ENCODE data around the gene MYF6. TPM values are rescaled to one million over a fixed set of nuclear protein-coding genes. Genes with fewer than 3 reads are reported as not detected.

The MYF6 gene
- total and polyA plus RNA-seq, 7 donors: not detected

GRCh38 chr12:80702889-80703805, 4.3 kb upstream of the MYF6 start:
- Histone ChIP-seq H3K4me1 (peaks cover 0 to under 1% (median 0%) of the 10 kb centered on the region in 4 donors), H3K27ac (peak overlapping the region in 1 of 4 donors; percentile 73), H3K9me3 (no peaks in the 10 kb centered on the region), H3K27me3 (peaks cover 0 to 5% (median 0%) of the 10 kb centered on the region in 3 donors), H3K4me3 (no peak overlapping the region), H3K36me3 (no peaks in the 10 kb centered on the region)
- TF ChIP-seq POLR2AphosphoS5 (IDR thresholded peaks at IDR 0.05) (no peak), POLR2A (IDR thresholded peaks at IDR 0.05) (no peak), CTCF (IDR thresholded peaks at IDR 0.05) (no peak)
- intact Hi-C loops (cut with DNase I): no loop called here
- WGBS, 2 donors: 34 to 54% methylated on average over 12 of the region's 12 CpGs
- no peak for DNase-seq

- no peak overlapping the region for H3K4me3 ChIP-seq
- H3K4me1 ChIP-seq: peaks cover 0 to 8% (median 0%) of the 10 kb centered on the region in 4 donors
- 84 to 93% methylated on average over 2 of the region's 2 CpGs for WGBS, 2 donors
- no peaks in the 10 kb centered on the region for H3K36me3 ChIP-seq
- no peak for DNase-seq
- no peak overlapping the region for H3K27ac ChIP-seq
- intact Hi-C loops (cut with DNase I): no loop called here
- H3K27me3 ChIP-seq: peaks cover 0 to 17% (median 6%) of the 10 kb centered on the region in 3 donors
- H3K9me3 ChIP-seq: no peaks in the 10 kb centered on the region
- TF ChIP-seq POLR2AphosphoS5 (IDR thresholded peaks at IDR 0.05): no peak
- no peak for TF ChIP-seq POLR2A (IDR thresholded peaks at IDR 0.05)
- TF ChIP-seq EP300 (IDR thresholded peaks at IDR 0.05): no peak
- TF ChIP-seq CTCF (IDR thresholded peaks at IDR 0.05): no peak
These were observed 3.0 kb upstream of the MYF6 start for GRCh38 chr12:80704420-80704819.

DNA sequence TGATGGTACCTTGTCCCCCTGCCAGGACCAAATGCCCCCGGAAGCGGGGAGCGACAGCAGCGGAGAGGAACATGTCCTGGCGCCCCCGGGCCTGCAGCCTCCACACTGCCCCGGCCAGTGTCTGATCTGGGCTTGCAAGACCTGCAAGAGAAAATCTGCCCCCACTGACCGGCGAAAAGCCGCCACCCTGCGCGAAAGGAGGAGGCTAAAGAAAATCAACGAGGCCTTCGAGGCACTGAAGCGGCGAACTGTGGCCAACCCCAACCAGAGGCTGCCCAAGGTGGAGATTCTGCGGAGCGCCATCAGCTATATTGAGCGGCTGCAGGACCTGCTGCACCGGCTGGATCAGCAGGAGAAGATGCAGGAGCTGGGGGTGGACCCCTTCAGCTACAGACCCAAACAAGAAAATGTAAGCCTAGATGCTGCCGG, 410 bp downstream of the MYF6 start:
- no peaks in the 10 kb centered on the region for H3K36me3 ChIP-seq
- H3K9me3 ChIP-seq: no peaks in the 10 kb centered on the region
- DNase-seq: peak; percentile 59
- 26 to 44% methylated on average over 21 of the region's 21 CpGs for WGBS, 2 donors
- no peak overlapping the region for H3K27ac ChIP-seq
- H3K4me1 ChIP-seq: peaks cover 0 to 8% (median 0%) of the 10 kb centered on the region in 4 donors
- TF ChIP-seq POLR2A (IDR thresholded peaks at IDR 0.05) (no peak), CTCF (IDR thresholded peaks at IDR 0.05) (no peak), POLR2AphosphoS5 (IDR thresholded peaks at IDR 0.05) (no peak), EP300 (IDR thresholded peaks at IDR 0.05) (no peak)
- no peak overlapping the region for H3K4me3 ChIP-seq
- peaks cover 0 to 40% (median 18%) of the 10 kb centered on the region in 3 donors for H3K27me3 ChIP-seq
- intact Hi-C loops (cut with DNase I): no loop called here

- H3K4me3 ChIP-seq: peak overlapping the region in 1 of 4 donors; percentile 15
- peaks cover 0 to 46% (median 18%) of the 10 kb centered on the region in 3 donors for H3K27me3 ChIP-seq
- H3K36me3 ChIP-seq: no peaks in the 10 kb centered on the region
- H3K27ac ChIP-seq: no peak overlapping the region
- no peaks in the 10 kb centered on the region for H3K9me3 ChIP-seq
- peaks cover 0 to 8% (median 0%) of the 10 kb centered on the region in 4 donors for H3K4me1 ChIP-seq
- TF ChIP-seq CTCF (IDR thresholded peaks at IDR 0.05): no peak
- no peak for TF ChIP-seq POLR2AphosphoS5 (IDR thresholded peaks at IDR 0.05)
- no peak for TF ChIP-seq EP300 (IDR thresholded peaks at IDR 0.05)
- TF ChIP-seq POLR2A (IDR thresholded peaks at IDR 0.05): no peak
- DNase-seq: no peak
- 6 to 26% methylated on average over 50 of the region's 50 CpGs for WGBS, 2 donors
- intact Hi-C loops (cut with DNase I): no loop called here
These were observed 983 bp downstream of the MYF6 start for GRCh38 chr12:80708259-80708974.

Measured in sigmoid colon (tissue), 7 donors.